DOHH2 (cell line): ENCODE measurements around the gene DNAJC16.

Source experiments
- EZH2phosphoT487 ChIP-seq: fragments of 200-600 bp; sonication (generic); IDR thresholded peaks from 2 replicates; pipeline ENCODE4 v1.6.1; 2017; ENCODE audit warnings: borderline replicate concordance, mild to moderate bottlenecking, antibody characterized with exemption, low read length, moderate library complexity, mixed read lengths
- TF ChIP-seq, protein P1 (sequence below): fragments of 200-600 bp; sonication (generic); IDR thresholded peaks from one replicate; pipeline ENCODE4 v1.5.1; 2014; ENCODE audit warnings: antibody characterized with exemption, mild to moderate bottlenecking, low read depth, low read length; ENCODE audit not compliant: poor library complexity, severe bottlenecking

DNA sequence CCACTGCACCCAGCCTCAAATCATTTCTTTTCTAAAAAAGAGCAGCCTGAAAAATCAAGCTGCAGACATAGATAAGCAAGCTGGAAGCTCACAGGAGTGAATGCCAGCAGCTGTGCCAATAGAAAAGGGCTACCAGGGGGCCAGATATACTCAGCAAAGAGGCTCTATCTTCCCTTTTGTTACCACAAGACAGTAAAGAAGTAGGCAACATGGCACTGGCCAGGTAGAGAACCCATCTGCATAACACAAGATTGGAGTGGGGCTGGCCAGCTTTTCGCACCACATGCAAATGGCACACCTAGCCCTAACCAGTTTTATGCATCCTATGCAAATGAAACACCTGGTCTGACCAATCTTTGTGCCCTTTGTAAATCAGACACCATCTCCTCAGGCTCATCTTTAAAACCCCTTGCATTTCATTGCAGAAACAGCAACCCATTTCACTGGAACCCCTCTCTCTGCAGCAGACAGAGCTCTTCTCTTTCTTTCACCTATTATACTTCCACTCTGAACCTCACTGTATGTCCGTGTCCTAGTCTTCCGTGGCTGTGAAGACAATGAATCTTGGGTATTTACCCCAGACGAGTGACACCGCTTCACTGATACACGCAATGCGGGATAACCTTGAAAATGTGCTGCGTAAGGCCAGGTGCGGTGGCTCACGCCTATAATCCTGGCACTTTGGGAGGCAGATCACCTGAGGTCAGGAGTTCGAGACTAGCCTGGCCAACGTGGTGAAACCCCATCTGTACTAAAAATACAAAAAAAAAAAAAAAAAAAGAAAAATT is 17.8 kb upstream of the DNAJC16 start:
- TF ChIP-seq, protein P1, sequence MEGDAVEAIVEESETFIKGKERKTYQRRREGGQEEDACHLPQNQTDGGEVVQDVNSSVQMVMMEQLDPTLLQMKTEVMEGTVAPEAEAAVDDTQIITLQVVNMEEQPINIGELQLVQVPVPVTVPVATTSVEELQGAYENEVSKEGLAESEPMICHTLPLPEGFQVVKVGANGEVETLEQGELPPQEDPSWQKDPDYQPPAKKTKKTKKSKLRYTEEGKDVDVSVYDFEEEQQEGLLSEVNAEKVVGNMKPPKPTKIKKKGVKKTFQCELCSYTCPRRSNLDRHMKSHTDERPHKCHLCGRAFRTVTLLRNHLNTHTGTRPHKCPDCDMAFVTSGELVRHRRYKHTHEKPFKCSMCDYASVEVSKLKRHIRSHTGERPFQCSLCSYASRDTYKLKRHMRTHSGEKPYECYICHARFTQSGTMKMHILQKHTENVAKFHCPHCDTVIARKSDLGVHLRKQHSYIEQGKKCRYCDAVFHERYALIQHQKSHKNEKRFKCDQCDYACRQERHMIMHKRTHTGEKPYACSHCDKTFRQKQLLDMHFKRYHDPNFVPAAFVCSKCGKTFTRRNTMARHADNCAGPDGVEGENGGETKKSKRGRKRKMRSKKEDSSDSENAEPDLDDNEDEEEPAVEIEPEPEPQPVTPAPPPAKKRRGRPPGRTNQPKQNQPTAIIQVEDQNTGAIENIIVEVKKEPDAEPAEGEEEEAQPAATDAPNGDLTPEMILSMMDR, result no peak
- no peak for TF ChIP-seq EZH2phosphoT487
